Neuron (in vitro differentiated cells): Measurements from ENCODE around the gene PTPN2.

ENCODE experiments used
- H2AFZ ChIP-seq: one replicate; pipeline ENCODE4 v1.6.1; 2013; ENCODE audit warnings: low read depth, mild to moderate bottlenecking, inconsistent platforms, low read length, moderate library complexity
- H3K27me3 ChIP-seq: one replicate; pipeline ENCODE4 v1.6.1; 2013; ENCODE audit warnings: low read length; ENCODE audit not compliant: insufficient read depth
- H3K36me3 ChIP-seq: one replicate; pipeline ENCODE4 v1.6.1; 2013; ENCODE audit warnings: low read length; ENCODE audit not compliant: insufficient read depth
- H3K4me1 ChIP-seq: one replicate; pipeline ENCODE4 v1.6.1; 2013; ENCODE audit warnings: low read length; ENCODE audit not compliant: insufficient read depth
- H3K4me3 ChIP-seq: 2 replicates; pipeline ENCODE4 v1.5.1; 2013; ENCODE audit warnings: mild to moderate bottlenecking, low read length, moderate library complexity
- H3K9me3 ChIP-seq: one replicate; pipeline ENCODE4 v1.6.1; 2013; ENCODE audit warnings: low read length

Gene PTPN2

GRCh38 chr18:12748671-12749070, 135.4 kb downstream of the PTPN2 start:
- H3K36me3 ChIP-seq = no peaks in the 10 kb centered on the region
- H3K27me3 ChIP-seq = no peaks in the 10 kb centered on the region
- H3K4me1 ChIP-seq = peaks cover 4% of the 10 kb centered on the region

GRCh38 chr18:12747530-12748315, 136.3 kb downstream of the PTPN2 start:
- Histone ChIP-seq H3K4me3 (no peak overlapping the region), H3K9me3 (no peaks in the 10 kb centered on the region), H3K27me3 (no peaks in the 10 kb centered on the region), H3K36me3 (no peaks in the 10 kb centered on the region), H3K4me1 (peaks cover 4% of the 10 kb centered on the region), H2AFZ (no peak overlapping the region)

More at GRCh38 chr18:12748671-12749070, 135.4 kb downstream of the PTPN2 start:
- no peak overlapping the region for H3K4me3 ChIP-seq
- H2AFZ ChIP-seq = no peak overlapping the region
- H3K9me3 ChIP-seq = no peaks in the 10 kb centered on the region

- H3K27me3 ChIP-seq = no peaks in the 10 kb centered on the region
- H2AFZ ChIP-seq = no peak overlapping the region
- H3K4me3 ChIP-seq = no peak overlapping the region
- no peaks in the 10 kb centered on the region for H3K4me1 ChIP-seq
- H3K36me3 ChIP-seq = no peaks in the 10 kb centered on the region
- no peaks in the 10 kb centered on the region for H3K9me3 ChIP-seq
Measured at GRCh38 chr18:12745095-12745795, 138.8 kb downstream of the PTPN2 start.

GRCh38 chr18:12744103-12744502, 139.9 kb downstream of the PTPN2 start:
- no peaks in the 10 kb centered on the region for H3K9me3 ChIP-seq

GRCh38 chr18:12742453-12742852, 141.6 kb downstream of the PTPN2 start:
- H3K36me3 ChIP-seq = no peaks in the 10 kb centered on the region
- H2AFZ ChIP-seq = no peak overlapping the region
- no peaks in the 10 kb centered on the region for H3K27me3 ChIP-seq
- no peaks in the 10 kb centered on the region for H3K4me1 ChIP-seq
- H3K9me3 ChIP-seq = no peaks in the 10 kb centered on the region
- H3K4me3 ChIP-seq = no peak overlapping the region

More at GRCh38 chr18:12744103-12744502, 139.9 kb downstream of the PTPN2 start:
- H3K4me1 ChIP-seq = no peaks in the 10 kb centered on the region
- no peaks in the 10 kb centered on the region for H3K36me3 ChIP-seq
- no peak overlapping the region for H2AFZ ChIP-seq
- H3K27me3 ChIP-seq = no peaks in the 10 kb centered on the region
- H3K4me3 ChIP-seq = no peak overlapping the region
